Body of pancreas (tissue), 4 donors: ENCODE results near the gene MEF2D. TPM values are rescaled to one million over a fixed set of nuclear protein-coding genes. Genes with fewer than 3 reads are reported as not detected.
A peak's percentile ranks its signal among the peaks of the same experiment; 100 is the strongest.

Experiments used
- ATAC-seq: fragments of 150-250 bp; one replicate; pipeline ENCODE4 v1.9.1; 2016
- DNase-seq, 4 donors: peaks; one replicate each; pipeline ENCODE4 v3.0.0-alpha.2; 2019
- H3K27ac ChIP-seq, 4 donors: fragments of 200-600 bp; sonication (generic); 1 replicate in 3 of 4; 2 replicates in 1 of 4; pipeline versions ENCODE4 v1.5.1 to v1.6.1; 2016 to 2019; ENCODE audit warnings: mild to moderate bottlenecking in 1 of 4, mixed read lengths in 1 of 4, moderate library complexity in 1 of 4
- H3K27me3 ChIP-seq, 2 donors: fragments of 200-600 bp; sonication (generic); one replicate each; pipeline ENCODE4 v1.6.0; 2016; ENCODE audit warnings: mild to moderate bottlenecking in 1 of 2
- H3K36me3 ChIP-seq, 2 donors: fragments of 200-600 bp; sonication (generic); replicated peaks in 1 of 2; 2 replicates each; pipeline ENCODE4 v1.5.1; 2016; ENCODE audit warnings: low read depth in 2 of 2; ENCODE audit not compliant: insufficient read depth in 1 of 2
- H3K4me1 ChIP-seq: fragments of 200-600 bp; sonication (generic); one replicate; pipeline ENCODE4 v1.6.0; 2016
- H3K4me3 ChIP-seq, 2 donors: fragments of 200-600 bp; sonication (generic); 1 replicate in 1 of 2; 2 replicates in 1 of 2; pipeline ENCODE4 v1.5.1; 2016 to 2019
- H3K9me3 ChIP-seq, 3 donors: fragments of 200-600 bp; sonication (generic); 1 replicate in 2 of 3; 2 replicates in 1 of 3; pipeline ENCODE4 v1.5.1; 2016
- POLR2A ChIP-seq, 3 donors: fragments of 450-650 bp; IDR thresholded peaks; one replicate each; pipeline ENCODE4 v1.6.1; 2016; ENCODE audit warnings: antibody characterized with exemption in 3 of 3, mild to moderate bottlenecking in 2 of 3
- WGBS, 2 donors: methylation state at CpG; one replicate each; pipeline ENCODE4 v1.1.5; 2017; 5-methylcytosine and 5-hydroxymethylcytosine counted together
- intact Hi-C: fragments of 100-400 bp; cut with DNase I; formaldehyde crosslinking; loops from one replicate; pipeline ENCODE4 v1.15.1; 2023
- total RNA-seq, 2 donors: library from RNA; depleted of rRNA; stranded (reverse); fragments of >200 nt; gene quantifications; one replicate each; pipeline ENCODE4 v1.1.0, GENCODE V29; 2016
- TF ChIP-seq, protein P1 (sequence below), 7 experiments: fragments of 450-650 bp in 4 of 7; fragments of 200-600 bp in 3 of 7; sonication (generic) in 3 of 7; IDR thresholded peaks; one replicate each; pipeline ENCODE4 v1.5.1; 2016 to 2019; ENCODE audit warnings: antibody characterized with exemption in 7 of 7

The MEF2D gene
- total RNA-seq, 2 donors from 2014 or later, result 15.6 to 18.1 TPM

DNA sequence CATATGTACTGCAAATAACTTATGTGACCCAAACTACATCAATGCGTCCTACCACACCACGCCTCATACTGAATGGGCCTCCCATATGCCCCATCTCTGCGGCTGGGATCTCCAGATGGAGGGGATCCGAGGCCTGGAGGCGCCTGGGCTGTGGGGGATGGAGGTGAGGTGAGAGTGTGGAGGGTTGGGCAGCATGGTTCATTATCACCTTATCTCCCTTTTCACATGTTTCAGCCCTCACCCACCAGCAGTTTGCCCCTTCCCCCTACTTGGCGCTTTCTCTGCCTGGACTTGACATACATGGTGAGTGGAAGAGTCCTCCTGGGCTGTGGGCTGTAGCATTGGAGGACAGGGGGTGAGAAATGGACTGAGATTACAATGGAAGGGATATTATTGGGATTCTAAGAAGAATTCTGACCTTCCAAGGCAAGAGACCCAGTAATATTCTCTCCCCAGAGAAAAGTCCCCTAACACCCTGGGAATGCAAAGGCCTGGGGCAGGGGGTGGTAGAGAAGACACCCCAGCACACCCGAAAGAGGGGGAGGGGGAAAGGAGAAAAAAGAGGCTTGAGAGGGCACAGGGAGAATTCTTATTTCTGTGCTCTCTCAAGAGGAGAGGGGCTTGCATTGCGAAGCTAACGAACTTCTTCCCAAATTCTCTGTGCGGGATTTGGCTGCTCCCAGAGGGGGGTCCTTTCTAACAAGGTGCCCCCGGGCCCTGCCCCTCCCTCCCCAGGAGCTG lies 61.4 kb downstream of the MEF2D start:
- Histone ChIP-seq H3K9me3 (no peaks in the 10 kb centered on the region), H3K36me3 (no peaks in the 10 kb centered on the region), H3K27me3 (peaks cover 7 to 37% of the 10 kb centered on the region in 2 donors), H3K4me1 (peaks cover 16% of the 10 kb centered on the region), H3K4me3 (no peak overlapping the region), H3K27ac (no peak overlapping the region)
- DNase-seq, result no peak
- intact Hi-C loops, result no loop called here
- ATAC-seq, result no peak
- TF ChIP-seq, protein P1, sequence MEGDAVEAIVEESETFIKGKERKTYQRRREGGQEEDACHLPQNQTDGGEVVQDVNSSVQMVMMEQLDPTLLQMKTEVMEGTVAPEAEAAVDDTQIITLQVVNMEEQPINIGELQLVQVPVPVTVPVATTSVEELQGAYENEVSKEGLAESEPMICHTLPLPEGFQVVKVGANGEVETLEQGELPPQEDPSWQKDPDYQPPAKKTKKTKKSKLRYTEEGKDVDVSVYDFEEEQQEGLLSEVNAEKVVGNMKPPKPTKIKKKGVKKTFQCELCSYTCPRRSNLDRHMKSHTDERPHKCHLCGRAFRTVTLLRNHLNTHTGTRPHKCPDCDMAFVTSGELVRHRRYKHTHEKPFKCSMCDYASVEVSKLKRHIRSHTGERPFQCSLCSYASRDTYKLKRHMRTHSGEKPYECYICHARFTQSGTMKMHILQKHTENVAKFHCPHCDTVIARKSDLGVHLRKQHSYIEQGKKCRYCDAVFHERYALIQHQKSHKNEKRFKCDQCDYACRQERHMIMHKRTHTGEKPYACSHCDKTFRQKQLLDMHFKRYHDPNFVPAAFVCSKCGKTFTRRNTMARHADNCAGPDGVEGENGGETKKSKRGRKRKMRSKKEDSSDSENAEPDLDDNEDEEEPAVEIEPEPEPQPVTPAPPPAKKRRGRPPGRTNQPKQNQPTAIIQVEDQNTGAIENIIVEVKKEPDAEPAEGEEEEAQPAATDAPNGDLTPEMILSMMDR (IDR thresholded peaks at IDR 0.05), result no peak
- TF ChIP-seq POLR2A (IDR thresholded peaks at IDR 0.05), result no peak
- 34 to 41% methylated on average over 11 of the region's 11 CpGs for WGBS, 2 donors

DNA sequence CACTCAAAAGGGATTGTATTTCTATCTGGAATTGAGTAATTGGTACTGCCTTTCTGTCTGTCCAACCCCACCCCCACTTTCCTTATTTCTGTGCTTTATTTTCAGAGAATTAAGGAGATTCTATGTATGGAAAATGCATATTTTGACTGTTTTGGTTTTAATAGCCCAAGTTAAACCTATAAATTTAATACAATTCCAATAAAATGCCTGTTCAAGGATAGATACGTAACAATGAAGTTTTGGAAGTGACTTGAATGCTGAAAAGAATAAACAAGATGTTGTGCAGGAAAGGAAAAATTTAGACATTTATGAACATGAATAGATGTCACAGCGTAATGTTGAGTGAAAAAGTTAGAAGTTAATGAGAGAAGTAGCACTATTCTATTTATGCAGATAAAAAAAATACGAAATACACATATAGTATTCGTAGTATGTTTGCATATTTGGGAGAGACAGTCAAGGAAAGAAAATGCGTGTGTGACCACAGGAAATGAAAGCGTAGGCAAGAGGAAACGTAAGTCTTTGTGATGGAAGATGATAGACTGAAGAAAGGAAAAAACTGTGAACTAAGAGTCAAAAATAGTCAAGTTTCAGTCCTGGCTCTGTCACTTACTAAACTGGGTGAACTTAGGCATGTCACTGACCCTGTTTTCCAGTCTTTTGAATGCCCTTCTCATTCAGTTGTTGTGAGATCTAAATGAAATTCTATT lies 62.1 kb downstream of the MEF2D start:
- TF ChIP-seq, protein P1 (IDR thresholded peaks at IDR 0.05), result no peak
- TF ChIP-seq POLR2A (IDR thresholded peaks at IDR 0.05), result no peak
- DNase-seq (no peak), ATAC-seq (no peak)
- no peaks in the 10 kb centered on the region for H3K9me3 ChIP-seq
- no peak overlapping the region for H3K4me3 ChIP-seq
- intact Hi-C loops, result no loop called here
- H3K36me3 ChIP-seq, result no peaks in the 10 kb centered on the region
- H3K27ac ChIP-seq, result no peak overlapping the region
- H3K27me3 ChIP-seq, result peaks cover 7 to 34% of the 10 kb centered on the region in 2 donors
- 48 to 65% methylated on average over 7 of the region's 7 CpGs for WGBS, 2 donors
- H3K4me1 ChIP-seq, result peaks cover 16% of the 10 kb centered on the region

GRCh38 chr1:156437037-156437867 lies 63.3 kb downstream of the MEF2D start:
- H3K4me3 ChIP-seq, result no peak overlapping the region
- 35 to 39% methylated on average over 19 of the region's 19 CpGs for WGBS, 2 donors
- ATAC-seq (no peak), DNase-seq (no peak)
- no peaks in the 10 kb centered on the region for H3K9me3 ChIP-seq
- no peaks in the 10 kb centered on the region for H3K36me3 ChIP-seq
- H3K27me3 ChIP-seq, result peaks cover 7 to 41% of the 10 kb centered on the region in 2 donors
- no peak overlapping the region for H3K27ac ChIP-seq
- H3K4me1 ChIP-seq, result peaks cover 16% of the 10 kb centered on the region
- no peak for TF ChIP-seq POLR2A (IDR thresholded peaks at IDR 0.05)
- TF ChIP-seq, protein P1 (IDR thresholded peaks at IDR 0.05), result no peak
- intact Hi-C loops, result no loop called here

DNA sequence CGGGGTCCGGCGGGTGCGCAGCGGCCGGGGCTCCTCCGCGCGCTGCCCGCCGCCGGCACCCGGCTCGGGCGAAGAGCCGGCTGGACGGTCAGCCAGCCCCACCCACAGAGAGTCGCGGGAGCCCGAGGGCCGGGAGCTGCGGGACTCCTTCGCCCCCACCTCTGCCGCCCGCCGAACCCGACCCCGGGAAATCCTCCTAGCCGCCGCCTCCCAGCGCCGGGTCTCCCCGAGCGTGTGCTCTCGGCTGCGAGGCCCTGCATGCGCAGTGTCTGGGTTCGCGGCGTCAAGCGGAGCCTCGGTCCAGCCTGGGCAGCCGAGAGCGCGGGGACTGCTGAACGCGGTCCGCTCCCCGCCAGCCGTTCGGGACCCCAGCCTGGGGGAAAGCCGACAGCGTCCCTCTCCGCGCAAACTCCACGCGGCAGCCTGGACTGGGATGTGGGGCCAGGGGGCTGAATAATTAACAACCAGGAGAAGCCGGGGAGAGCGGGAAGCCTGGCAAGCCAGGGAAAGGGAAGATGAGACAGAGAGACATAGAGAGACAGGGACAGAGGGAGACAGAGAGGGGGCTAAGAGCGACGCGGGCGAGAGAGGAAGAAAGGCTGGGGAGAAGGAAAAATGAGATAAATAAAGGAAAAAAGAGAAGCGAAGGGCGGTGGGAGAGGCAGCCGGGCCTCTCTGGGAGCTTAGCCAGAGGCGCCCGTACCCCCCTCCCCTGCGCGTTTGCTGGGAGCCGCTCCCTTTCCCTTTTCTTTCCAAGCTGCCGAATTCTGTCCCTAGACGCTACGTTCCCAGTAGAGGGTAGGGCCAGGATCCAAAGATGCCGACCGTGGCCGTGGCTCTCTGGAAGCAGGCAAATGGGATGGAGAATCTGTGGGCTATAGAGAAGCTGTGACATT lies 64.2 kb downstream of the MEF2D start:
- DNase-seq (peak in 2 of 4 donors; percentile 27 to 31), ATAC-seq (peak; percentile 58)
- Histone ChIP-seq H3K27ac (no peak overlapping the region), H3K4me3 (no peak overlapping the region), H3K4me1 (peaks cover 16% of the 10 kb centered on the region), H3K9me3 (no peaks in the 10 kb centered on the region), H3K27me3 (peaks cover 7 to 41% of the 10 kb centered on the region in 2 donors), H3K36me3 (no peaks in the 10 kb centered on the region)
- 3 to 5% methylated on average over 41 to 74 of the region's 77 CpGs for WGBS, 2 donors
- TF ChIP-seq, protein P1 (IDR thresholded peaks at IDR 0.05), result no peak
- no peak for TF ChIP-seq POLR2A (IDR thresholded peaks at IDR 0.05)
- intact Hi-C loops, result no loop called here
